ENCODE results near the gene CAP1.

CAP1 gene, protein sequence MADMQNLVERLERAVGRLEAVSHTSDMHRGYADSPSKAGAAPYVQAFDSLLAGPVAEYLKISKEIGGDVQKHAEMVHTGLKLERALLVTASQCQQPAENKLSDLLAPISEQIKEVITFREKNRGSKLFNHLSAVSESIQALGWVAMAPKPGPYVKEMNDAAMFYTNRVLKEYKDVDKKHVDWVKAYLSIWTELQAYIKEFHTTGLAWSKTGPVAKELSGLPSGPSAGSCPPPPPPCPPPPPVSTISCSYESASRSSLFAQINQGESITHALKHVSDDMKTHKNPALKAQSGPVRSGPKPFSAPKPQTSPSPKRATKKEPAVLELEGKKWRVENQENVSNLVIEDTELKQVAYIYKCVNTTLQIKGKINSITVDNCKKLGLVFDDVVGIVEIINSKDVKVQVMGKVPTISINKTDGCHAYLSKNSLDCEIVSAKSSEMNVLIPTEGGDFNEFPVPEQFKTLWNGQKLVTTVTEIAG

DNA sequence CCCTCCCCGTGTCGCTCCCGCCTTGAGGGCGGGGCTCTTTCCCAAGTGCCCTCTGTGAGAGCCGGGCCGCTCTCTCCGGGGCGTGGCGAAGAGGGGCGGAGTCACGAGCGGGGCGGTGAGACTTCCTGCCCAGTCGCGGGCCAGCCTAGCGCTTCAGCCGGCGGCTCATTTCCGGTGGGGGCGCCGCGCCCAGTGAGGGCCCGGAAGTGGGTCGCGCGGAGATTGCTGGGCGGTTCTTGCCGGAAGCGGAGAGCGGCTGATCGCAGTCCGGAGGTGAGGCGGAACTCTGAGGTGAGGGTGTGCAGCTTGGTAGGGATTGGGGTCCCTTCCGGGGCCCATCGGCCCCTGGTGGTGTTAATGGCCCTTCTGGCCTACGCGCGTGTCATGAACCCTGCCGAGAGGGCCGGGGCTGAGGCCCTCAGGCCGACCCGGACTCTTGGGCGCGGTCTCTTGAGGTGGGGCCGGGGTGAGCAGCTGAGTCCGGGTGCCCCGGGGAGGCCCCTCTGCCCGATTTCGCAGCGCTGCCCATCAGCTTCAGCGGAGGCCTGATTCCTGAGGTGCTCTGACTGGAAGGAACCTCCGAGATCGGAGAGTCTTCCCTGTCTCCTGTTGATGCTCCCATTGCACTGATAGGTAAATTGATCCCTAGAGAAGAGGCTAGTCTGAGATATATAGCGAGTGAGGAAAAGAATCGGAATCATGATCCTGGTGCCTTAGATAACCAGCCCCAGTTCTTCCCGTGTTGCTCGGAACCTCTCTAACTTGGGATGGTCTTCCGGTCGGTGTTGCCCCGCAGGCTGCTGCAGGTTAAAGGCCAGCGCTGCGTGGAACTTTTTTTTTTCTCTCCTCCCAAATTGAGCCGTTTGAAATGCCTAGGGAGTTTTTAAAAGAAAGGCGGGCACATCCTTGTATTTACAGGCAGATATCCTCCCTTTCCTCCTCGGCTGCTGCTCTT is at the start of gene CAP1:
TSS of gene CAP1 (plus strand) at position 219 of the 955 bp plus-strand sequence. CDS start 18,618 bp downstream, outside the sequence.
- TF ChIP-seq, protein P1, sequence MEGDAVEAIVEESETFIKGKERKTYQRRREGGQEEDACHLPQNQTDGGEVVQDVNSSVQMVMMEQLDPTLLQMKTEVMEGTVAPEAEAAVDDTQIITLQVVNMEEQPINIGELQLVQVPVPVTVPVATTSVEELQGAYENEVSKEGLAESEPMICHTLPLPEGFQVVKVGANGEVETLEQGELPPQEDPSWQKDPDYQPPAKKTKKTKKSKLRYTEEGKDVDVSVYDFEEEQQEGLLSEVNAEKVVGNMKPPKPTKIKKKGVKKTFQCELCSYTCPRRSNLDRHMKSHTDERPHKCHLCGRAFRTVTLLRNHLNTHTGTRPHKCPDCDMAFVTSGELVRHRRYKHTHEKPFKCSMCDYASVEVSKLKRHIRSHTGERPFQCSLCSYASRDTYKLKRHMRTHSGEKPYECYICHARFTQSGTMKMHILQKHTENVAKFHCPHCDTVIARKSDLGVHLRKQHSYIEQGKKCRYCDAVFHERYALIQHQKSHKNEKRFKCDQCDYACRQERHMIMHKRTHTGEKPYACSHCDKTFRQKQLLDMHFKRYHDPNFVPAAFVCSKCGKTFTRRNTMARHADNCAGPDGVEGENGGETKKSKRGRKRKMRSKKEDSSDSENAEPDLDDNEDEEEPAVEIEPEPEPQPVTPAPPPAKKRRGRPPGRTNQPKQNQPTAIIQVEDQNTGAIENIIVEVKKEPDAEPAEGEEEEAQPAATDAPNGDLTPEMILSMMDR (IDR thresholded peaks at IDR 0.05), result no peak
- peaks cover 11% of the 10 kb centered on the region for H3K36me3 Mint-ChIP-seq (ENCODE audit: low read depth)
- peaks cover 35% of the 10 kb centered on the region for H3K4me1 Mint-ChIP-seq
- H3K9me3 Mint-ChIP-seq, result no peaks in the 10 kb centered on the region
- H3K27me3 Mint-ChIP-seq (ENCODE audit: low read depth, poor library complexity), result no peaks in the 10 kb centered on the region
- peak within 1 kb of the TSS; percentile 96 for H3K4me3 Mint-ChIP-seq
- H3K27ac Mint-ChIP-seq, result peak within 1 kb of the TSS; percentile 99
- peak; percentile 100 for DNase-seq

DNA sequence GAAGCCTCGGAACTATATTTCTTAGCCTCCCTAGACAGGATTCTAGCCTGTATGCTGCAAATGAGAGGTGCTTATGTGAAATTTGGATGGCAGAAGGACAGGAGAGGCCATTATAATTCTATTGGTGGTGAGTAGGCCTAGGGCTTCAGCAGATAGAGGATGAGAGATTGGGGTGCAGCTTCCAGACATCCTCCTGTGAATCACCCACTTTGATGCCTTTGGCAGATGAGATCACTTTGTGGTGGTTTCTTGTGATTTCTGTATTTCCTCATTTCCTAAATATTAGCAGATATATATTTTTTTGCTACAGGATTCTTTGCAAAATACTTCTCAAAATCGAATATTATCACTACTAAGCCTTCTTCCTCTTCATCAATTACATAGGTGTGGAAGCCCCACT is 48.3 kb upstream of the CAP1 start:
- no peak for DNase-seq
- TF ChIP-seq, protein P1 (IDR thresholded peaks at IDR 0.05), result no peak
- Mint-ChIP-seq H3K27ac (no peak overlapping the region), H3K4me3 (no peak overlapping the region), H3K9me3 (no peaks in the 10 kb centered on the region), H3K27me3 (ENCODE audit: low read depth, poor library complexity) (peaks cover 5% of the 10 kb centered on the region), H3K36me3 (ENCODE audit: low read depth) (no peaks in the 10 kb centered on the region), H3K4me1 (peaks cover 6% of the 10 kb centered on the region)

DNA sequence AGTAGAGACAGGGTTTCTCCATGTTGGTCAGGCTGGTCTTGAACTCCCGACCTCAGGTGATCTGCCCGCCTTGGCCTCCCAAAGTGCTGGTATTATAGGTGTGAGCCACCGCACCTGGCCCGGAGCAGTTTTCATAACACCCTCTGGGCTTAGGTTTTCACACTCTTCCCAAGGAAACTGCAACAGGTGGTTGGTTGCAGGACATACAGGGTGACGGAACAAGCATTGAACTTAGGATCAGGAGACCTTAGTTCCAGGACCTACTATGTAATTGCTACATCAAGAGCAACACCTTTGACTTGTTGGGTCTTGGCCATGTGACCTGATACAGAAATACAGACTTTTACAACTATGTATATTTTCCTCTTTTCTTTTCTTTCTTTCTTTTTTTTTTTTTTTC is 47.6 kb upstream of the CAP1 start:
- Mint-ChIP-seq H3K36me3 (ENCODE audit: low read depth) (no peaks in the 10 kb centered on the region), H3K27ac (no peak overlapping the region), H3K4me3 (no peak overlapping the region), H3K4me1 (peaks cover 6% of the 10 kb centered on the region), H3K27me3 (ENCODE audit: low read depth, poor library complexity) (peaks cover 4% of the 10 kb centered on the region), H3K9me3 (no peaks in the 10 kb centered on the region)
- DNase-seq, result no peak
- TF ChIP-seq, protein P1 (IDR thresholded peaks at IDR 0.05), result no peak

DNA sequence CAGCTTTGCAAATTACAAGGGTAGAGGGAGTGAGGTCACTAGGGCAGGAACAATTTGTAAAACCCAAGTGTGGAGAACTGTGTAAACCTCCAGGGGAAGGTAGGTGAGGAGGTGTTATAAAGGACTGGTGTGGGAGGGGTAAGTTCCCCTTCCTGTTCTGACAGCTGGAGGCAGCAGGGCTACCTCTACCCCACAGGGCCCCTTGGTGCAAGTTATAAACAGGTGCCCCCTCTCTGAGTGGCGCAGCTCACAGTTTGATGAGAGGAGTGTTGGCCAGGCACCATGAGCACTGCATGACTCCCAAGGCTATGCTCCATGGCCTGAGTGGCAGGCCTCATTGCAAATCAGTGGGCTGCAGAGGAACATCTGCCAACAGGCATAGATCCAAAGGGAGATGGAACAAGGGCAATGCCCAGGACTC is 44.5 kb upstream of the CAP1 start:
- Mint-ChIP-seq H3K36me3 (ENCODE audit: low read depth) (no peaks in the 10 kb centered on the region), H3K27me3 (ENCODE audit: low read depth, poor library complexity) (peaks cover 2% of the 10 kb centered on the region), H3K9me3 (peaks cover 7% of the 10 kb centered on the region), H3K27ac (peak overlapping the region; percentile 76), H3K4me3 (no peak overlapping the region), H3K4me1 (peaks cover 6% of the 10 kb centered on the region)
- TF ChIP-seq, protein P1 (IDR thresholded peaks at IDR 0.05), result no peak
- no peak for DNase-seq

DNA sequence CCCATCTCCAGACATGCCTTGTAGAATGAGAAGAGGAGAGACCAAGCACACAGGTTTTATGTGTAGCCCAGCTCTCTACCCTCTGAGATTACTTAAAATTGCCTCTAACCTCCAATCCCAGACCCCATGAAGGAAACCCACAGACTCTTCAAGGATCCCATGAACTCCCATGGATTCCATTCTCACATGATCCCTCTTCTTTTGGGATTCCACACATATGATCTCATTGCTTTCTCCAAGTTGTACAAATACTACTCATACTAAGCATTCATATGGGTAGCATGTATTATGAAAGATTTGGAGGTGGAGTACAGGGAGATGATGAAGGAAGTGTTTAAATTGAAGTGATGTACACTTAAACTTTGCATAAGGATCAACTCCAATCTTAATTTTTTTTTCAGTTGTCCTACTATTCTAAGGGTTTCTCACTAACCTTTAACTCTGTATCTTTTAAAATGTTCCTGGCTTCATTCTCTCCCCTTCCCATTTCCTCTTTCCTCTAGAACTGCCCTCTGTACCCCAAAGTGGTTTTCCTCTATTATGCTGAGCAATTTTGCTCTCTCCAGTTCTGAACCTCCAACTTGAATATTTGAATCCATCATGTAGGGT is 44.0 kb upstream of the CAP1 start:
- Mint-ChIP-seq H3K36me3 (ENCODE audit: low read depth) (no peaks in the 10 kb centered on the region), H3K4me1 (peaks cover 6% of the 10 kb centered on the region), H3K27ac (no peak overlapping the region), H3K4me3 (no peak overlapping the region), H3K27me3 (ENCODE audit: low read depth, poor library complexity) (peaks cover 2% of the 10 kb centered on the region), H3K9me3 (peaks cover 7% of the 10 kb centered on the region)
- TF ChIP-seq, protein P1 (IDR thresholded peaks at IDR 0.05), result no peak
- DNase-seq, result no peak

Data from nephron progenitor cell (in vitro differentiated cells).